GM12878 (cell line): Measurements from ENCODE around the gene TNXB. TPM values are rescaled to one million over a fixed set of nuclear protein-coding genes. Genes with fewer than 3 reads are reported as not detected.
"Not testable (repeated sequence)": the region's sequence is repeated elsewhere in the genome, so short reads cannot be mapped to it uniquely, and the experiment has no call there.

Source experiments
- ATAC-seq: fragments of 200-7000 bp; cut with Tn5 transposase; 3 replicates; pipeline ENCODE4 v1.9.1; 2020; ENCODE audit warnings: mild to moderate bottlenecking, moderate library complexity
- BruUV-seq: library from RNA; stranded (reverse); fragments of 400-500 nt; replicated peaks from 2 replicates; lab custom pipeline; 2021; lab: Mats Ljungman, UMichigan
- CTCF ChIA-PET: fragments of 300-600 bp; sonication (Branson Sonifier 250); formaldehyde crosslinking; extraction: SDS; loops from one replicate; lab custom pipeline; 2021; ENCODE audit warnings: inconsistent platforms; lab: Yijun Ruan, JAX
- POLR2A ChIA-PET: fragments of 350-600 bp; formaldehyde crosslinking; extraction: SDS; loops from one replicate; lab custom pipeline; 2021; ENCODE audit warnings: inconsistent platforms; lab: Charles Lee
- RAD21 ChIA-PET: fragments of 300-600 bp; sonication (Branson Sonifier 250); formaldehyde crosslinking; loops from one replicate; lab custom pipeline; 2023; ENCODE audit warnings: antibody characterized with exemption; ENCODE audit not compliant: unreplicated experiment; lab: Charles Lee
- SMC1A ChIA-PET: fragments of 300-600 bp; sonication (Branson Sonifier 250); formaldehyde crosslinking; loops from one replicate; lab custom pipeline; 2023; ENCODE audit not compliant: unreplicated experiment, uncharacterized antibody; lab: Charles Lee
- DNase-seq: peaks from one replicate; pipeline ENCODE4 v3.0.0-alpha.2; 2011; ENCODE audit warnings: low read depth, low spot score
- FAIRE-seq: peaks from 3 replicates; lab custom pipeline; 2011; peaks lifted over from hg19 to GRCh38; lab: Jason Lieb, UNC
- H2AFZ ChIP-seq: 2 replicates; pipeline ENCODE4 v1.6.0; 2011; ENCODE audit warnings: low read depth, low read length, control low read depth; ENCODE audit not compliant: control insufficient read depth
- H3K27ac ChIP-seq: 2 replicates; pipeline ENCODE4 v1.5.1; 2011; ENCODE audit warnings: control low read depth; ENCODE audit not compliant: control insufficient read depth, insufficient read depth
- H3K27me3 ChIP-seq, 2 experiments: replicated peaks in 1 of 2; 2 replicates each; pipeline versions ENCODE4 v1.6.0 to v1.6.1; 2011; ENCODE audit warnings: low read length in 1 of 2; ENCODE audit not compliant: control insufficient read depth in 2 of 2, insufficient read depth in 2 of 2
- H3K36me3 ChIP-seq, 2 experiments: 2 replicates each; pipeline ENCODE4 v1.5.1; 2011; ENCODE audit warnings: low read length in 1 of 2; ENCODE audit not compliant: control insufficient read depth in 2 of 2, insufficient read depth in 2 of 2
- H3K4me1 ChIP-seq: 2 replicates; pipeline ENCODE4 v1.6.1; 2011; ENCODE audit warnings: mild to moderate bottlenecking, low read length, moderate library complexity, mixed read lengths; ENCODE audit not compliant: control insufficient read depth, insufficient read depth
- H3K4me2 ChIP-seq: 2 replicates; pipeline ENCODE4 v1.6.0; 2011; ENCODE audit warnings: control low read depth; ENCODE audit not compliant: control insufficient read depth, insufficient read depth
- H3K4me3 ChIP-seq: fragments of 200-600 bp; sonication (generic); 2 replicates; pipeline ENCODE4 v1.5.1; 2016
- H3K79me2 ChIP-seq: 2 replicates; pipeline ENCODE4 v1.6.0; 2011; ENCODE audit warnings: low read length; ENCODE audit not compliant: control insufficient read depth, insufficient read depth
- H3K9ac ChIP-seq: 2 replicates; pipeline ENCODE4 v1.8.0; 2011; ENCODE audit warnings: low read length, control low read depth, mixed read lengths; ENCODE audit not compliant: control insufficient read depth, insufficient read depth
- H3K9me3 ChIP-seq: replicated peaks from 3 replicates; pipeline ENCODE4 v1.5.1; 2011; ENCODE audit warnings: mild to moderate bottlenecking, low read length; ENCODE audit not compliant: control insufficient read depth, insufficient read depth
- H4K20me1 ChIP-seq: 2 replicates; pipeline ENCODE4 v1.6.0; 2011; ENCODE audit not compliant: control insufficient read depth, insufficient read depth
- WGBS: methylation state at CpG from one replicate; pipeline ENCODE4 v1.1.6; 2016; ENCODE audit warnings: low lambda C conversion rate; ENCODE audit not compliant: insufficient replicate concordance, insufficient coverage; ENCODE audit errors: missing lambda C conversion rate; 5-methylcytosine and 5-hydroxymethylcytosine counted together
- in situ Hi-C: fragments of 300-500 bp; cut with MboI; formaldehyde crosslinking; loops from 9 replicates; pipeline ENCODE4 v1.14.3; 2018; ENCODE audit warnings: mixed read lengths
- intact Hi-C: fragments of 100-400 bp; cut with micrococcal nuclease; formaldehyde crosslinking; loops from one replicate; pipeline ENCODE4 v1.14.2; 2022; ENCODE audit not compliant: unreplicated experiment
- polyA plus RNA-seq, 11 experiments: library from polyadenylated mRNA; depleted of rRNA in 4 of 11; unstranded in 6 of 11; stranded (reverse) in 5 of 11; fragments of >200 nt; fragmentation: Nextera tagmentation in 4 of 11; fragmentation: Illumina TruSeq in 1 of 11; extraction: Ambion mirVana in 4 of 11; extraction: Trizol in 1 of 11; gene quantifications; 1 replicate in 1 of 11; 2 replicates in 10 of 11; pipeline versions ENCODE4 v1.2.1 to v1.2.3, GENCODE V29; 2011 to 2016; ENCODE audit warnings: inconsistent platforms in 2 of 11, missing spikeins in 2 of 11, low read depth in 1 of 11
- total RNA-seq, 4 experiments: library from RNA; depleted of rRNA in 3 of 4; stranded (reverse); fragments of >200 nt in 3 of 4; fragmentation: Illumina TruSeq in 1 of 4; extraction: Trizol in 1 of 4; gene quantifications; 2 replicates each; pipeline versions ENCODE4 v1.2.1 to v1.2.3, GENCODE V29; 2013 to 2021

TNXB gene
- total and polyA plus RNA-seq, 10 of the 15 experiments (the other 5 are each of a cell fraction or from before 2014, with no cell fraction given) = 0.03 to 2.5 (median 0.68) TPM; not detected in 2

DNA sequence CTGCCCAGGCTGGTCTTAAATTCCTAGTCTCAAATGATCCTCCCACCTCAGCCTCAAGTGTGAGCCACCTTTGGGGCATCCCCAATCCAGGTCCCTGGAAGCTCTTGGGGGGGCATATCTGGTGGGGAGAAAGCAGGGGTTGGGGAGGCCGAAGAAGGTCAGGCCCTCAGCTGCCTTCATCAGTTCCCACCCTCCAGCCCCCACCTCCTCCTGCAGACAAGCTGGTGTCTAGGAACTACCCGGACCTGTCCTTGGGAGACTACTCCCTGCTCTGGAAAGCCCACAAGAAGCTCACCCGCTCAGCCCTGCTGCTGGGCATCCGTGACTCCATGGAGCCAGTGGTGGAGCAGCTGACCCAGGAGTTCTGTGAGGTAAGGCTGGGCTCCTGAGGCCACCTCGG, 70.3 kb downstream of the TNXB start:
- H3K9me3 ChIP-seq, DNase-seq, H2AFZ ChIP-seq, H3K36me3 ChIP-seq, FAIRE-seq, H3K79me2 ChIP-seq, H3K4me3 ChIP-seq, POLR2A ChIA-PET, H3K9ac ChIP-seq, CTCF ChIA-PET, H3K4me2 ChIP-seq, ATAC-seq, H4K20me1 ChIP-seq, SMC1A ChIA-PET, H3K27ac ChIP-seq, H3K27me3 ChIP-seq, H3K4me1 ChIP-seq, RAD21 ChIA-PET, BruUV-seq, intact Hi-C loops: not testable (repeated sequence)
- in situ Hi-C loops = loop anchor here (10.0 kb wide), 1 partner anchor 64 kb away; the partner anchor contains the start of gene DXO
- WGBS = 40% methylated on average over 4 of the region's 5 CpGs

DNA sequence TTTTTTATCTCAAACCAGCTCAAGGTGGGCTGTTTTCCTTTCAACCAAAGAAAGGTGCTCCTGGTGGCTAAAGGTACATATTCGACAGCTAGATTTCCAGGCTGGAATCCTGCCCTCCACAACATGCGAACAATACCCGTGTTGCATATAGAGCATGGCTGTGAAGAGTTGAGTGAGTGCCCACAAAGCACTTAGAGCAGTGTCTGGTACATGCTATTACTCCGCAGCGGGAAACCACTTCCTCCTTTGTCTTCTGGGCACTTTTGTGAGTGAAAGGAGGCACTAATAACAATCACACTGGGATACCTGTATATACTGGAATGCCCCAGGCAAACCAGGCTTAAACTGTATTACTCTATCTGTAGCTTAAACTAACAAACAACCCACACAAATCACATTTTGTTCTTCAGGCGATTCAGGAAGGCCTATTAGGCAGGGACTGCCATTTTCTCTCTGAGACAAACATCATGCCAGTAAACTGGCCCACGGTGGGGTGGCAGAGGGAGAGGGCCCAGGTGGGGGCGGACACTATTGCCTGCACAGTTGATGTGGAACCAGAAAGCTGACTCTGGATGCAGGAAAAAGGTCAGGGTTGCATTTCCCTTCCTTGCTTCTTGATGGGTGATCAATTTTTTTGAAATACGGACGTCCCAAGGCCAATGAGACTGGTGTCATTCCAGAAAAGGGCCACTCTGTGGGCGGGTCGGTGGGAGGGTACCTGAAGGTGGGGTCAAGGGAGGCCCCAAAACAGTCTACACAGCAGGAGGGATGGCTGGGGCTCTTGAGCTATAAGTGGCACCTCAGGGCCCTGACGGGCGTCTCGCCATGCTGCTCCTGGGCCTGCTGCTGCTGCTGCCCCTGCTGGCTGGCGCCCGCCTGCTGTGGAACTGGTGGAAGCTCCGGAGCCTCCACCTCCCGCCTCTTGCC, 71.3 kb downstream of the TNXB start, which contains the start of gene CYP21A2:
Gene CYP21A2 (plus strand): TSS at position 818 of the 927 bp plus-strand sequence. CDS start 8 bp downstream, at position 826.
- RAD21 ChIA-PET, H3K4me2 ChIP-seq, H3K4me1 ChIP-seq, H4K20me1 ChIP-seq, H3K27ac ChIP-seq, H3K79me2 ChIP-seq, POLR2A ChIA-PET, DNase-seq, H3K27me3 ChIP-seq, H3K36me3 ChIP-seq, H3K9me3 ChIP-seq, H3K9ac ChIP-seq, SMC1A ChIA-PET, H3K4me3 ChIP-seq, intact Hi-C loops, BruUV-seq, H2AFZ ChIP-seq, FAIRE-seq: not testable (repeated sequence)
- CTCF ChIA-PET = interaction anchor here (0.7 kb wide), 1 partner anchor 1116 kb away, joined by 3 read pairs; no protein-coding TSS in a partner anchor
- WGBS = 47% methylated on average over 9 of the region's 19 CpGs
- ATAC-seq = peak; percentile 72
- in situ Hi-C loops = loop anchor here (10.0 kb wide), 1 partner anchor 63 kb away; the partner anchor contains the start of gene DXO

DNA sequence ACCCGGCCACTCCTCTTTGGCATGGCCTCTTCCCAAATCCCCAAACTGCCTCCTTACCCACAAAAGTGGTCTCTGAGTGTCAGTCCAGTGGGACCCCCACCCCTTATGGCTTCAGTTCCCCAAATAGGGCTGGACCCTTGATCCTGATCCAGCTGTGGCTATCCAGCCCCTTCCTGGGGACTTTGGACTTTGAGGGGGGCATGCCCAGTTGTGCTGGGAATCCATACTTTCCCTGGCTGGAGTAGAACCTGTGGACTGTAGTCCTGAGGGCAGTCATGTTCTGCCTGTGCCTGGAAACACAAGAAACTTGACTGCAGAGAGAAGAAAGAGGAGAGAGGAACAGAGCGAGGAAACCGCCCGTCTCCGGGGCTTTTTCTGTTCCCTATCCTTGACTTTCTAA, 72.0 kb downstream of the TNXB start:
- SMC1A ChIA-PET, RAD21 ChIA-PET: not testable (repeated sequence)

More for the DNA sequence above, 72.0 kb downstream of the TNXB start:
- intact Hi-C loops, H2AFZ ChIP-seq, BruUV-seq, CTCF ChIA-PET, H3K4me2 ChIP-seq, ATAC-seq, H3K9ac ChIP-seq, DNase-seq, FAIRE-seq, H3K27me3 ChIP-seq, H3K79me2 ChIP-seq, H3K9me3 ChIP-seq, H3K4me1 ChIP-seq, H4K20me1 ChIP-seq, H3K36me3 ChIP-seq, H3K27ac ChIP-seq, H3K4me3 ChIP-seq, POLR2A ChIA-PET: not testable (repeated sequence)
- WGBS = no CpG with 5 or more reads among the region's 5 CpGs
- in situ Hi-C loops = loop anchor here (10.0 kb wide), 1 partner anchor 62 kb away; the partner anchor contains the start of gene DXO
